H1 (cell line): ENCODE measurements around the gene BTBD1. TPM values are rescaled to one million over a fixed set of nuclear protein-coding genes. Genes with fewer than 3 reads are reported as not detected.

Experiments used
- CTCF ChIA-PET: fragments of 300-600 bp; sonication (Branson Sonifier 250); formaldehyde crosslinking; loops from one replicate; lab custom pipeline; 2021; ENCODE audit not compliant: partially characterized antibody; lab: Charles Lee
- POLR2A ChIA-PET: fragments of 300-600 bp; sonication (Branson Sonifier 250); formaldehyde crosslinking; loops from one replicate; lab custom pipeline; 2021; ENCODE audit warnings: inconsistent platforms; ENCODE audit not compliant: partially characterized antibody; lab: Charles Lee
- DNase-seq, 2 experiments: peaks; one replicate each; pipeline versions ENCODE4 v3.0.0 to v3.0.0-alpha.2; 2010 to 2022; ENCODE audit warnings: low spot score in 2 of 2, low read depth in 1 of 2, mixed read lengths in 1 of 2
- FAIRE-seq: peaks from 2 replicates; lab custom pipeline; 2011; peaks lifted over from hg19 to GRCh38; lab: Jason Lieb, UNC
- H2AFZ ChIP-seq: 2 replicates; pipeline ENCODE4 v1.8.1; 2012; ENCODE audit warnings: low read length, inconsistent platforms
- H2AK5ac ChIP-seq: 2 replicates; pipeline ENCODE4 v1.6.1; 2013; ENCODE audit warnings: low read depth, low read length
- H2BK120ac ChIP-seq: replicated peaks from 2 replicates; pipeline ENCODE3; 2013; ENCODE audit warnings: low read depth, low read length, inconsistent platforms
- H2BK12ac ChIP-seq: 2 replicates; pipeline ENCODE4 v1.6.1; 2013; ENCODE audit warnings: low read depth, low read length
- H2BK15ac ChIP-seq: 2 replicates; pipeline ENCODE4 v1.6.1; 2013; ENCODE audit warnings: low read length
- H2BK20ac ChIP-seq: 2 replicates; pipeline ENCODE4 v1.6.1; 2013; ENCODE audit warnings: low read length
- H2BK5ac ChIP-seq: 2 replicates; pipeline ENCODE4 v1.6.1; 2013; ENCODE audit warnings: low read depth, low read length
- H3K14ac ChIP-seq: 2 replicates; pipeline ENCODE4 v1.6.1; 2013; ENCODE audit warnings: inconsistent platforms; ENCODE audit not compliant: insufficient read length
- H3K18ac ChIP-seq: 2 replicates; pipeline ENCODE4 v1.6.1; 2013; ENCODE audit warnings: low read length; ENCODE audit errors: extremely low read depth
- H3K23ac ChIP-seq: 2 replicates; pipeline ENCODE4 v1.6.1; 2013; ENCODE audit warnings: inconsistent platforms; ENCODE audit not compliant: insufficient read length
- H3K23me2 ChIP-seq: 2 replicates; pipeline ENCODE4 v1.6.1; 2013; ENCODE audit warnings: low read depth, low read length
- H3K27ac ChIP-seq: 2 replicates; pipeline ENCODE4 v1.6.1; 2011; ENCODE audit warnings: low read depth, low read length, inconsistent platforms
- H3K27me3 ChIP-seq, 4 experiments: replicated peaks in 1 of 4; 1 replicate in 1 of 4; 2 replicates in 3 of 4; pipeline versions ENCODE4 v1.6.1 to v1.8.1; 2011 to 2013; ENCODE audit warnings: low read length in 3 of 4, mild to moderate bottlenecking in 3 of 4, inconsistent platforms in 2 of 4, mixed read lengths in 2 of 4, moderate library complexity in 1 of 4; ENCODE audit not compliant: control insufficient read depth in 3 of 4, insufficient read depth in 3 of 4; ENCODE audit errors: extremely low read depth in 1 of 4
- H3K36me3 ChIP-seq, 4 experiments: 2 replicates each; pipeline versions ENCODE4 v1.6.1 to v1.8.1; 2011 to 2013; ENCODE audit warnings: mild to moderate bottlenecking in 4 of 4, low read length in 3 of 4, moderate library complexity in 2 of 4, control low read depth in 1 of 4, inconsistent platforms in 1 of 4; ENCODE audit not compliant: insufficient read depth in 4 of 4, control insufficient read depth in 2 of 4
- H3K4ac ChIP-seq: replicated peaks from 2 replicates; pipeline ENCODE3; 2013; ENCODE audit warnings: low read length, low read depth, mixed read lengths, inconsistent platforms; ENCODE audit not compliant: insufficient read length
- H3K4me1 ChIP-seq, 4 experiments: replicated peaks in 1 of 4; 1 replicate in 1 of 4; 2 replicates in 3 of 4; pipeline versions ENCODE4 v1.6.1 to v1.8.1; 2011 to 2013; ENCODE audit warnings: low read length in 3 of 4, inconsistent platforms in 2 of 4, mixed read lengths in 1 of 4; ENCODE audit not compliant: insufficient read depth in 4 of 4, control insufficient read depth in 3 of 4
- H3K4me2 ChIP-seq, 2 experiments: 2 replicates each; pipeline versions ENCODE4 v1.6.1 to v1.8.1; 2011 to 2013; ENCODE audit warnings: low read depth in 2 of 2, low read length in 2 of 2, control low read depth in 1 of 2, inconsistent platforms in 1 of 2, mild to moderate bottlenecking in 1 of 2; ENCODE audit not compliant: insufficient read depth in 1 of 2
- H3K4me3 ChIP-seq, 4 experiments: fragments of 200-600, 300-600 bp in 1 of 4; sonication (generic), shearing (Covaris generic), sonication (Bioruptor Twin) in 1 of 4; 2 replicates each; pipeline versions ENCODE4 v1.5.1 to v1.8.1; 2011 to 2016; ENCODE audit warnings: low read length in 4 of 4, low read depth in 3 of 4, control low read depth in 2 of 4, inconsistent platforms in 2 of 4, mild to moderate bottlenecking in 2 of 4, mixed read lengths in 1 of 4, moderate library complexity in 1 of 4; ENCODE audit not compliant: insufficient read depth in 2 of 4; ENCODE audit errors: extremely low read depth in 1 of 4
- H3K56ac ChIP-seq: replicated peaks from 2 replicates; pipeline ENCODE3; 2013; ENCODE audit warnings: low read depth, mild to moderate bottlenecking, mixed read lengths, low read length, inconsistent platforms; ENCODE audit not compliant: insufficient read length
- H3K79me1 ChIP-seq: 2 replicates; pipeline ENCODE4 v1.6.1; 2013; ENCODE audit warnings: low read depth, low read length, control low read depth
- H3K79me2 ChIP-seq, 2 experiments: 2 replicates each; pipeline versions ENCODE4 v1.6.1 to v1.8.1; 2012 to 2013; ENCODE audit warnings: low read length in 2 of 2, mild to moderate bottlenecking in 2 of 2, inconsistent platforms in 1 of 2; ENCODE audit not compliant: insufficient read depth in 2 of 2, control insufficient read depth in 1 of 2
- H3K9ac ChIP-seq, 4 experiments: replicated peaks in 1 of 4; 1 replicate in 1 of 4; 2 replicates in 3 of 4; pipeline versions ENCODE4 v1.6.1 to v1.8.1; 2011 to 2013; ENCODE audit warnings: low read depth in 3 of 4, low read length in 3 of 4, control low read depth in 2 of 4, mild to moderate bottlenecking in 2 of 4, moderate library complexity in 2 of 4, inconsistent platforms in 1 of 4; ENCODE audit errors: extremely low read depth in 1 of 4
- H3K9me3 ChIP-seq, 2 experiments: 2 replicates each; pipeline versions ENCODE4 v1.6.1 to v1.8.1; 2012 to 2013; ENCODE audit warnings: mild to moderate bottlenecking in 2 of 2, moderate library complexity in 2 of 2, control low read depth in 1 of 2, inconsistent platforms in 1 of 2, low read depth in 1 of 2, low read length in 1 of 2, mixed read lengths in 1 of 2; ENCODE audit not compliant: insufficient read depth in 2 of 2
- H4K20me1 ChIP-seq, 2 experiments: replicated peaks in 1 of 2; 2 replicates each; pipeline versions ENCODE3 to v1.8.1; 2011 to 2013; ENCODE audit warnings: inconsistent platforms in 2 of 2, low read length in 2 of 2, mild to moderate bottlenecking in 1 of 2; ENCODE audit not compliant: insufficient read depth in 2 of 2, control insufficient read depth in 1 of 2
- H4K5ac ChIP-seq: 2 replicates; pipeline ENCODE4 v1.6.1; 2013; ENCODE audit warnings: low read length, low read depth, mixed read lengths, inconsistent platforms; ENCODE audit not compliant: insufficient read length
- H4K8ac ChIP-seq: 2 replicates; pipeline ENCODE4 v1.8.0; 2013; ENCODE audit warnings: mild to moderate bottlenecking, moderate library complexity, low read length, inconsistent platforms; ENCODE audit not compliant: insufficient read depth; ENCODE audit errors: extremely low read depth
- H4K91ac ChIP-seq: replicated peaks from 2 replicates; pipeline ENCODE3; 2013; ENCODE audit warnings: low read length, mixed read lengths, inconsistent platforms; ENCODE audit not compliant: insufficient read length
- EGR1 ChIP-seq: IDR thresholded peaks from 2 replicates; pipeline ENCODE4 v1.6.1; 2011; ENCODE audit warnings: low read depth, low read length, borderline replicate concordance
- EP300 ChIP-seq, 2 experiments: IDR thresholded peaks; 1 replicate in 1 of 2; 2 replicates in 1 of 2; pipeline ENCODE4 v1.6.1; 2011 to 2012; ENCODE audit warnings: low read depth in 2 of 2, low read length in 2 of 2, mild to moderate bottlenecking in 2 of 2, borderline replicate concordance in 1 of 2, inconsistent platforms in 1 of 2, moderate library complexity in 1 of 2
- EZH2 ChIP-seq: fragments of 200-600 bp; sonication (generic); IDR thresholded peaks from 2 replicates; pipeline ENCODE4 v1.7.1; 2012; ENCODE audit warnings: low read depth, mild to moderate bottlenecking, moderate library complexity, low read length, inconsistent platforms; ENCODE audit not compliant: severe bottlenecking
- HDAC6 ChIP-seq: IDR thresholded peaks from one replicate; pipeline ENCODE4 v1.7.1; 2012; ENCODE audit warnings: low read depth, mild to moderate bottlenecking, inconsistent platforms, low read length, moderate library complexity
- JUN ChIP-seq: IDR thresholded peaks from 2 replicates; pipeline ENCODE4 v1.6.1; 2011; ENCODE audit warnings: low read depth, mild to moderate bottlenecking, improper control_type of control experiment, low read length
- NANOG ChIP-seq: IDR thresholded peaks from 2 replicates; pipeline ENCODE4 v1.6.1; 2011; ENCODE audit warnings: low read length, low read depth, mild to moderate bottlenecking, inconsistent platforms; ENCODE audit not compliant: insufficient read depth, poor library complexity, severe bottlenecking
- SAP30 ChIP-seq: fragments of 300-600 bp; sonication (generic); IDR thresholded peaks from 2 replicates; pipeline ENCODE4 v1.7.1; 2012; ENCODE audit warnings: low read length, moderate library complexity, mild to moderate bottlenecking, inconsistent platforms; ENCODE audit not compliant: insufficient read depth, insufficient replicate concordance
- SIN3A ChIP-seq, 2 experiments: IDR thresholded peaks in 1 of 2; conservative IDR thresholded peaks in 1 of 2; 2 replicates each; pipeline ENCODE4 v1.6.1; 2011 to 2012; ENCODE audit warnings: low read length in 2 of 2, improper control_type of control experiment in 1 of 2, low read depth in 1 of 2, mild to moderate bottlenecking in 1 of 2
- SRF ChIP-seq: IDR thresholded peaks from 2 replicates; pipeline ENCODE4 v1.6.1; 2011; ENCODE audit warnings: mild to moderate bottlenecking, low read depth, low read length, moderate library complexity
- WGBS, 2 experiments: shearing (Covaris generic) in 1 of 2; methylation state at CpG; one replicate each; pipeline versions ENCODE4 v1.1.6 to v1.1.7; 2013 to 2015; ENCODE audit warnings: low lambda C conversion rate in 2 of 2, mixed read lengths in 2 of 2, inconsistent platforms in 1 of 2, low coverage in 1 of 2, missing lambda C conversion rate in 1 of 2; ENCODE audit not compliant: insufficient replicate concordance in 2 of 2, insufficient coverage in 1 of 2, insufficient read length in 1 of 2; ENCODE audit errors: extremely low coverage in 1 of 2, missing lambda C conversion rate in 1 of 2; 5-methylcytosine and 5-hydroxymethylcytosine counted together
- polyA plus RNA-seq, 7 experiments: library from polyadenylated mRNA; depleted of rRNA in 3 of 7; stranded (reverse) in 5 of 7; unstranded in 2 of 7; fragments of >200 nt in 5 of 7; fragments of 200-250 nt in 2 of 7; gene quantifications; 1 replicate in 5 of 7; 2 replicates in 1 of 7; 4 replicates in 1 of 7; pipeline versions ENCODE4 v1.2.1 to v1.2.3, GENCODE V29; 2011 to 2013; ENCODE audit warnings: missing spikeins in 2 of 7, mixed read lengths in 2 of 7
- total RNA-seq: library from RNA; stranded (reverse); fragmentation: NEBNext Ultra II Directional; extraction: Animal tissue kit (Norgen Biotek cat#: 25700); gene quantifications from 2 replicates; pipeline ENCODE4 v1.2.1, GENCODE V29; 2021
- TF ChIP-seq, protein P1 (sequence below), 3 experiments: IDR thresholded peaks; 1 replicate in 2 of 3; 2 replicates in 1 of 3; pipeline versions ENCODE4 v1.5.1 to v1.6.1; 2011; ENCODE audit warnings: low read length in 3 of 3, mild to moderate bottlenecking in 3 of 3, inconsistent platforms in 2 of 3, low read depth in 1 of 3, moderate library complexity in 1 of 3; ENCODE audit not compliant: insufficient read depth in 1 of 3; ENCODE audit errors: control extremely low read depth in 1 of 3

Gene BTBD1
- total and polyA plus RNA-seq, 2 of the 8 experiments (the other 6 are each of a cell fraction or from before 2014, with no cell fraction given): 18.6 to 39.5 TPM

- no peaks in the 10 kb centered on the region for H3K79me2 ChIP-seq
- no peak overlapping the region for H3K56ac ChIP-seq
- H3K27me3 ChIP-seq: no peaks in the 10 kb centered on the region
- H4K20me1 ChIP-seq: peaks cover 0 to 3% of the 10 kb centered on the region in 2 experiments
- POLR2A ChIA-PET: interaction anchor here (3.0 kb wide), 1 partner anchor 18 kb away, joined by 11 read pairs; the partner anchor contains the start of gene RAMAC
- peaks cover 0 to 10% (median 3%) of the 10 kb centered on the region in 4 experiments; a peak in 4 of 7 replicates for H3K4me1 ChIP-seq
- CTCF ChIA-PET: interaction anchor here (0.7 kb wide), 1 partner anchor 13 kb away, joined by 3 read pairs; no protein-coding TSS in a partner anchor
- H3K4ac ChIP-seq: no peak overlapping the region
- H3K4me3 ChIP-seq: no peak overlapping the region
- no peaks in the 10 kb centered on the region for H3K23me2 ChIP-seq
- H3K9me3 ChIP-seq: no peaks in the 10 kb centered on the region
- H3K79me1 ChIP-seq: no peaks in the 10 kb centered on the region
- H3K23ac ChIP-seq: no peak overlapping the region
- H4K91ac ChIP-seq: no peak overlapping the region
- no peak overlapping the region for H4K5ac ChIP-seq
- no peak overlapping the region for H3K27ac ChIP-seq
- H2AFZ ChIP-seq: no peak overlapping the region
- no peak overlapping the region for H2AK5ac ChIP-seq
- FAIRE-seq (no peak), DNase-seq (no peak)
- no peaks in the 10 kb centered on the region for H3K36me3 ChIP-seq
- 93% methylated on average over 4 of the region's 4 CpGs; no CpG with 5 or more reads in 1 of the 2 experiments for WGBS, 2 experiments
- H2BK5ac ChIP-seq: no peak overlapping the region
- no peak overlapping the region for H2BK120ac ChIP-seq
- H3K14ac ChIP-seq: no peak overlapping the region
- no peak overlapping the region for H2BK15ac ChIP-seq
- no peak overlapping the region for H3K4me2 ChIP-seq
- H2BK12ac ChIP-seq: no peak overlapping the region
- no peak overlapping the region for H2BK20ac ChIP-seq
- H3K18ac ChIP-seq: no peak overlapping the region
- no peak overlapping the region for H3K9ac ChIP-seq
- H4K8ac ChIP-seq: no peak overlapping the region
- TF ChIP-seq, protein P1, sequence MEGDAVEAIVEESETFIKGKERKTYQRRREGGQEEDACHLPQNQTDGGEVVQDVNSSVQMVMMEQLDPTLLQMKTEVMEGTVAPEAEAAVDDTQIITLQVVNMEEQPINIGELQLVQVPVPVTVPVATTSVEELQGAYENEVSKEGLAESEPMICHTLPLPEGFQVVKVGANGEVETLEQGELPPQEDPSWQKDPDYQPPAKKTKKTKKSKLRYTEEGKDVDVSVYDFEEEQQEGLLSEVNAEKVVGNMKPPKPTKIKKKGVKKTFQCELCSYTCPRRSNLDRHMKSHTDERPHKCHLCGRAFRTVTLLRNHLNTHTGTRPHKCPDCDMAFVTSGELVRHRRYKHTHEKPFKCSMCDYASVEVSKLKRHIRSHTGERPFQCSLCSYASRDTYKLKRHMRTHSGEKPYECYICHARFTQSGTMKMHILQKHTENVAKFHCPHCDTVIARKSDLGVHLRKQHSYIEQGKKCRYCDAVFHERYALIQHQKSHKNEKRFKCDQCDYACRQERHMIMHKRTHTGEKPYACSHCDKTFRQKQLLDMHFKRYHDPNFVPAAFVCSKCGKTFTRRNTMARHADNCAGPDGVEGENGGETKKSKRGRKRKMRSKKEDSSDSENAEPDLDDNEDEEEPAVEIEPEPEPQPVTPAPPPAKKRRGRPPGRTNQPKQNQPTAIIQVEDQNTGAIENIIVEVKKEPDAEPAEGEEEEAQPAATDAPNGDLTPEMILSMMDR (IDR thresholded peaks at IDR 0.05; ENCODE audit: control extremely low read depth in 1 of 3, insufficient read depth in 1 of 3, low read depth in 1 of 3, low read length in 3 of 3): no peak
- no peak for TF ChIP-seq SAP30
- TF ChIP-seq JUN: no peak
- TF ChIP-seq EP300 (IDR thresholded peaks at IDR 0.05; ENCODE audit: borderline replicate concordance in 1 of 2, low read depth in 2 of 2, low read length in 2 of 2): no peak
- TF ChIP-seq SRF: no peak
- no peak for TF ChIP-seq EZH2
- no peak for TF ChIP-seq HDAC6
- TF ChIP-seq NANOG: no peak
- TF ChIP-seq SIN3A (conservative IDR thresholded peaks at IDR 0.05 in 1 of 2, IDR thresholded peaks at IDR 0.05 in 1 of 2; ENCODE audit: low read depth in 1 of 2, low read length in 2 of 2): no peak
- TF ChIP-seq EGR1: no peak
These were observed 99.0 kb downstream of the BTBD1 start for GRCh38 chr15:82968066-82968465.
